BJ (cell line): ENCODE measurements around the gene CCDC137. TPM values are rescaled to one million over a fixed set of nuclear protein-coding genes. Genes with fewer than 3 reads are reported as not detected.

ENCODE experiments used
- CTCF ChIA-PET: fragments of 350-600 bp; formaldehyde crosslinking; extraction: SDS; loops from one replicate; lab custom pipeline; 2021; ENCODE audit warnings: antibody characterized with exemption, inconsistent platforms; lab: Yijun Ruan, JAX
- POLR2A ChIA-PET: fragments of 300-600 bp; sonication (Branson Sonifier 250); formaldehyde crosslinking; extraction: SDS; loops from one replicate; lab custom pipeline; 2021; ENCODE audit warnings: antibody characterized with exemption; lab: Charles Lee
- DNase-seq: peaks from one replicate; pipeline ENCODE4 v3.0.0-alpha.2; 2011; ENCODE audit warnings: low read depth
- H3K27me3 ChIP-seq: 2 replicates; pipeline ENCODE4 v1.6.0; 2011; ENCODE audit warnings: low read length; ENCODE audit not compliant: control insufficient read depth, insufficient read depth
- H3K36me3 ChIP-seq: 2 replicates; pipeline ENCODE4 v1.5.1; 2011; ENCODE audit warnings: low read length; ENCODE audit not compliant: control insufficient read depth, insufficient read depth
- H3K4me3 ChIP-seq: 2 replicates; pipeline ENCODE4 v1.5.1; 2011; ENCODE audit warnings: low read depth, mild to moderate bottlenecking, control low read depth, low read length
- CTCF ChIP-seq: IDR thresholded peaks from 2 replicates; pipeline ENCODE4 v1.5.1; 2011; ENCODE audit warnings: low read depth, mild to moderate bottlenecking, control low read depth, inconsistent platforms, low read length, moderate library complexity; ENCODE audit not compliant: insufficient read depth
- polyA plus RNA-seq: library from polyadenylated mRNA; depleted of rRNA; stranded (reverse); fragments of >200 nt; gene quantifications from 2 replicates; pipeline ENCODE4 v1.2.3, GENCODE V29; 2011

Gene CCDC137
- polyA plus RNA-seq, 1 experiment = 10.9 TPM

- TF ChIP-seq CTCF = no peak
- Histone ChIP-seq H3K27me3 (no peaks in the 10 kb centered on the region), H3K4me3 (no peak overlapping the region), H3K36me3 (peaks cover 74% of the 10 kb centered on the region)
- DNase-seq = no peak
- CTCF ChIA-PET = no interaction called here
- POLR2A ChIA-PET = no interaction called here
Measured at GRCh38 chr17:81690549-81690948, 24.0 kb downstream of the CCDC137 start.

- ChIA-PET POLR2A (no interaction called here), CTCF (no interaction called here)
- Histone ChIP-seq H3K36me3 (peaks cover 75% of the 10 kb centered on the region), H3K4me3 (no peak overlapping the region), H3K27me3 (no peaks in the 10 kb centered on the region)
- no peak for DNase-seq
- no peak for TF ChIP-seq CTCF
Measured at GRCh38 chr17:81691196-81691595, 24.7 kb downstream of the CCDC137 start.

- Histone ChIP-seq H3K4me3 (no peak overlapping the region), H3K27me3 (no peaks in the 10 kb centered on the region), H3K36me3 (peaks cover 75% of the 10 kb centered on the region)
- DNase-seq = no peak
- POLR2A ChIA-PET = no interaction called here
- no peak for TF ChIP-seq CTCF
- CTCF ChIA-PET = no interaction called here
Measured at GRCh38 chr17:81691608-81692007, 25.1 kb downstream of the CCDC137 start.

GRCh38 chr17:81693509-81694210 is 27.1 kb downstream of the CCDC137 start:
- CTCF ChIA-PET = interaction anchor here (1.4 kb wide), 1 partner anchor 10 kb away, joined by 3 read pairs; the partner anchor contains the start of genes ARL16 and HGS
- POLR2A ChIA-PET = no interaction called here
- TF ChIP-seq CTCF = no peak
- H3K4me3 ChIP-seq = no peak overlapping the region
- DNase-seq = no peak
- H3K36me3 ChIP-seq = peaks cover 68% of the 10 kb centered on the region
- H3K27me3 ChIP-seq = no peaks in the 10 kb centered on the region

GRCh38 chr17:81694810-81695209 is 28.3 kb downstream of the CCDC137 start:
- POLR2A ChIA-PET = no interaction called here
- CTCF ChIA-PET = interaction anchor here (1.4 kb wide), 1 partner anchor 11 kb away, joined by 3 read pairs; the partner anchor contains the start of genes ARL16 and HGS
- no peak for TF ChIP-seq CTCF
- H3K4me3 ChIP-seq = no peak overlapping the region
- no peak for DNase-seq
- H3K27me3 ChIP-seq = no peaks in the 10 kb centered on the region
- peaks cover 56% of the 10 kb centered on the region for H3K36me3 ChIP-seq
